ENCODE data around the gene CCR1.
"Not testable (repeated sequence)": the region's sequence is repeated elsewhere in the genome, so short reads cannot be mapped to it uniquely, and the experiment has no call there.

Gene CCR1

GRCh38 chr3:46213201-46213600 lies 5.1 kb upstream of the CCR1 start:
- ChIA-PET POLR2A (no interaction called here), CTCF (interaction anchor here (0.8 to 7.1 kb wide), 10 partner anchors 9 to 274 kb away, joined by 3 to 87 read pairs (median 4); partner anchors contain the start of gene CCR5)
- DNase-seq, result peak in 2 of 3 donors; percentile 46 to 54
- peak overlapping the region in 2 of 7 experiments; percentile 1 to 41 for H3K4me3 ChIP-seq (ENCODE audit: control insufficient read depth in 1 of 7, extremely low read depth in 1 of 7, insufficient read depth in 4 of 7, low read depth in 2 of 7, low read length in 6 of 7)
- H3K27ac ChIP-seq (ENCODE audit: insufficient read depth in 1 of 2, low read depth in 1 of 2, low read length in 2 of 2, poor library complexity in 1 of 2, severe bottlenecking in 2 of 2), result no peak overlapping the region
- H3K4me1 ChIP-seq (ENCODE audit: control extremely low read depth in 1 of 4, control insufficient read depth in 4 of 4, insufficient read depth in 4 of 4, low read length in 3 of 4), result peaks cover 15 to 43% (median 32%) of the 10 kb centered on the region in 4 experiments
- 26% methylated on average over 4 of the region's 4 CpGs for WGBS (ENCODE audit: insufficient coverage)
- H3K9me3 ChIP-seq (ENCODE audit: control extremely low read depth in 1 of 5, control insufficient read depth in 4 of 5, insufficient read depth in 2 of 5, low read depth in 1 of 5, low read length in 4 of 5), result no peaks in the 10 kb centered on the region
- no peaks in the 10 kb centered on the region for H3K36me3 ChIP-seq (ENCODE audit: control insufficient read depth in 4 of 4, insufficient read depth in 4 of 4, low read length in 3 of 4)
- no peaks in the 10 kb centered on the region for H3K27me3 ChIP-seq (replicated peaks in 2 of 5; ENCODE audit: control insufficient read depth in 4 of 5, insufficient read depth in 5 of 5, low read length in 4 of 5)

GRCh38 chr3:46212101-46212500 lies 4.0 kb upstream of the CCR1 start:
- POLR2A ChIA-PET, result no interaction called here
- Histone ChIP-seq H3K27ac (ENCODE audit: insufficient read depth in 1 of 2, low read depth in 1 of 2, low read length in 2 of 2, poor library complexity in 1 of 2, severe bottlenecking in 2 of 2) (no peak overlapping the region), H3K36me3 (ENCODE audit: control insufficient read depth in 4 of 4, insufficient read depth in 4 of 4, low read length in 3 of 4) (no peaks in the 10 kb centered on the region), H3K27me3 (replicated peaks in 2 of 5; ENCODE audit: control insufficient read depth in 4 of 5, insufficient read depth in 5 of 5, low read length in 4 of 5) (no peaks in the 10 kb centered on the region), H3K4me3 (ENCODE audit: control insufficient read depth in 1 of 7, extremely low read depth in 1 of 7, insufficient read depth in 4 of 7, low read depth in 2 of 7, low read length in 6 of 7) (no peak overlapping the region), H3K9me3 (ENCODE audit: control extremely low read depth in 1 of 5, control insufficient read depth in 4 of 5, insufficient read depth in 2 of 5, low read depth in 1 of 5, low read length in 4 of 5) (no peaks in the 10 kb centered on the region), H3K4me1 (ENCODE audit: control extremely low read depth in 1 of 4, control insufficient read depth in 4 of 4, insufficient read depth in 4 of 4, low read length in 3 of 4) (peaks cover 19 to 50% (median 38%) of the 10 kb centered on the region in 4 experiments)
- CTCF ChIA-PET, result interaction anchor here (0.9 to 4.6 kb wide), 2 partner anchors 159 to 211 kb away, joined by 3 to 51 read pairs; partner anchors contain the start of gene CCR5
- WGBS (ENCODE audit: insufficient coverage), result 91% methylated on average over 4 of the region's 6 CpGs
- DNase-seq, result no peak

GRCh38 chr3:46209746-46210470 lies 1.8 kb upstream of the CCR1 start:
- WGBS (ENCODE audit: insufficient coverage), result 96% methylated on average over 2 of the region's 3 CpGs
- H3K4me3 ChIP-seq (ENCODE audit: control insufficient read depth in 1 of 7, extremely low read depth in 1 of 7, insufficient read depth in 4 of 7, low read depth in 2 of 7, low read length in 6 of 7), result no peak overlapping the region
- no peak overlapping the region for H3K27ac ChIP-seq (ENCODE audit: insufficient read depth in 1 of 2, low read depth in 1 of 2, low read length in 2 of 2, poor library complexity in 1 of 2, severe bottlenecking in 2 of 2)
- H3K9me3 ChIP-seq (ENCODE audit: control extremely low read depth in 1 of 5, control insufficient read depth in 4 of 5, insufficient read depth in 2 of 5, low read depth in 1 of 5, low read length in 4 of 5), result no peaks in the 10 kb centered on the region
- DNase-seq, result peak in 2 of 3 donors; percentile 67 to 72
- no peaks in the 10 kb centered on the region for H3K36me3 ChIP-seq (ENCODE audit: control insufficient read depth in 4 of 4, insufficient read depth in 4 of 4, low read length in 3 of 4)
- CTCF ChIA-PET, result interaction anchor here (0.6 to 6.0 kb wide), 13 partner anchors 9 to 306 kb away, joined by 3 to 51 read pairs (median 4); partner anchors contain the start of gene CCR5
- POLR2A ChIA-PET, result no interaction called here
- H3K27me3 ChIP-seq (replicated peaks in 2 of 5; ENCODE audit: control insufficient read depth in 4 of 5, insufficient read depth in 5 of 5, low read length in 4 of 5), result no peaks in the 10 kb centered on the region
- peaks cover 19 to 47% (median 36%) of the 10 kb centered on the region in 4 experiments for H3K4me1 ChIP-seq (ENCODE audit: control extremely low read depth in 1 of 4, control insufficient read depth in 4 of 4, insufficient read depth in 4 of 4, low read length in 3 of 4)

GRCh38 chr3:46209053-46209452 lies 940 bp upstream of the CCR1 start:
- H3K36me3 ChIP-seq (ENCODE audit: control insufficient read depth in 4 of 4, insufficient read depth in 4 of 4, low read length in 3 of 4), result no peaks in the 10 kb centered on the region
- ChIA-PET POLR2A (interaction anchor here (1.2 kb wide), 1 partner anchor 168 kb away, joined by 3 read pairs; no protein-coding TSS in a partner anchor), CTCF (interaction anchor here (0.7 to 6.0 kb wide), 17 partner anchors 8 to 272 kb away, joined by 3 to 51 read pairs (median 5); partner anchors contain the start of gene CCR5)
- 75% methylated on average over 2 of the region's 2 CpGs for WGBS (ENCODE audit: insufficient coverage)
- no peaks in the 10 kb centered on the region for H3K27me3 ChIP-seq (replicated peaks in 2 of 5; ENCODE audit: control insufficient read depth in 4 of 5, insufficient read depth in 5 of 5, low read length in 4 of 5)
- H3K4me1 ChIP-seq (ENCODE audit: control extremely low read depth in 1 of 4, control insufficient read depth in 4 of 4, insufficient read depth in 4 of 4, low read length in 3 of 4), result peaks cover 19 to 42% (median 32%) of the 10 kb centered on the region in 4 experiments
- peak overlapping the region in 1 of 7 experiments; percentile 11 for H3K4me3 ChIP-seq (ENCODE audit: control insufficient read depth in 1 of 7, extremely low read depth in 1 of 7, insufficient read depth in 4 of 7, low read depth in 2 of 7, low read length in 6 of 7)
- no peaks in the 10 kb centered on the region for H3K9me3 ChIP-seq (ENCODE audit: control extremely low read depth in 1 of 5, control insufficient read depth in 4 of 5, insufficient read depth in 2 of 5, low read depth in 1 of 5, low read length in 4 of 5)
- DNase-seq, result no peak
- H3K27ac ChIP-seq (ENCODE audit: insufficient read depth in 1 of 2, low read depth in 1 of 2, low read length in 2 of 2, poor library complexity in 1 of 2, severe bottlenecking in 2 of 2), result no peak overlapping the region

GRCh38 chr3:46207514-46207913 lies 599 bp downstream of the CCR1 start:
- not testable (repeated sequence) for DNase-seq; H3K27ac ChIP-seq (ENCODE audit: insufficient read depth in 1 of 2, low read depth in 1 of 2, low read length in 2 of 2, poor library complexity in 1 of 2, severe bottlenecking in 2 of 2); H3K9me3 ChIP-seq (ENCODE audit: control extremely low read depth in 1 of 5, control insufficient read depth in 4 of 5, insufficient read depth in 2 of 5, low read depth in 1 of 5, low read length in 4 of 5); H3K27me3 ChIP-seq (replicated peaks in 2 of 5; ENCODE audit: control insufficient read depth in 4 of 5, insufficient read depth in 5 of 5, low read length in 4 of 5); H3K36me3 ChIP-seq (ENCODE audit: control insufficient read depth in 4 of 4, insufficient read depth in 4 of 4, low read length in 3 of 4)
- ChIA-PET POLR2A (interaction anchor here (1.2 kb wide), 1 partner anchor 170 kb away, joined by 3 read pairs; no protein-coding TSS in a partner anchor), CTCF (interaction anchor here (0.6 to 6.0 kb wide), 18 partner anchors 9 to 268 kb away, joined by 3 to 51 read pairs (median 4); partner anchors contain the start of gene CCR5)
- 90% methylated on average over 6 of the region's 6 CpGs for WGBS (ENCODE audit: insufficient coverage)
- Histone ChIP-seq H3K4me1 (ENCODE audit: control extremely low read depth in 1 of 4, control insufficient read depth in 4 of 4, insufficient read depth in 4 of 4, low read length in 3 of 4) (peaks cover 10 to 27% (median 20%) of the 10 kb centered on the region in 4 experiments), H3K4me3 (ENCODE audit: control insufficient read depth in 1 of 7, extremely low read depth in 1 of 7, insufficient read depth in 4 of 7, low read depth in 2 of 7, low read length in 6 of 7) (peak overlapping the region in 1 of 7 experiments; percentile 46)

- Histone ChIP-seq H3K4me1 (ENCODE audit: control extremely low read depth in 1 of 4, control insufficient read depth in 4 of 4, insufficient read depth in 4 of 4, low read length in 3 of 4) (peaks cover 10 to 26% (median 19%) of the 10 kb centered on the region in 4 experiments), H3K36me3 (ENCODE audit: control insufficient read depth in 4 of 4, insufficient read depth in 4 of 4, low read length in 3 of 4) (no peaks in the 10 kb centered on the region), H3K9me3 (ENCODE audit: control extremely low read depth in 1 of 5, control insufficient read depth in 4 of 5, insufficient read depth in 2 of 5, low read depth in 1 of 5, low read length in 4 of 5) (no peaks in the 10 kb centered on the region), H3K27me3 (replicated peaks in 2 of 5; ENCODE audit: control insufficient read depth in 4 of 5, insufficient read depth in 5 of 5, low read length in 4 of 5) (no peaks in the 10 kb centered on the region), H3K27ac (ENCODE audit: insufficient read depth in 1 of 2, low read depth in 1 of 2, low read length in 2 of 2, poor library complexity in 1 of 2, severe bottlenecking in 2 of 2) (no peak overlapping the region), H3K4me3 (ENCODE audit: control insufficient read depth in 1 of 7, extremely low read depth in 1 of 7, insufficient read depth in 4 of 7, low read depth in 2 of 7, low read length in 6 of 7) (no peak overlapping the region)
- DNase-seq, result no peak
- ChIA-PET CTCF (interaction anchor here (4.1 to 6.0 kb wide), 2 partner anchors 117 to 122 kb away, joined by 27 to 47 read pairs; no protein-coding TSS in a partner anchor), POLR2A (no interaction called here)
- WGBS (ENCODE audit: insufficient coverage), result 99% methylated on average over 6 of the region's 6 CpGs
These were observed 1.7 kb downstream of the CCR1 start for GRCh38 chr3:46206282-46207015.
